Renal cortex interstitium (tissue), 11 donors: ENCODE measurements around the gene LRRC59. TPM values are rescaled to one million over a fixed set of nuclear protein-coding genes. Genes with fewer than 3 reads are reported as not detected.
"Not testable (repeated sequence)": the region's sequence is repeated elsewhere in the genome, so short reads cannot be mapped to it uniquely, and the experiment has no call there.

Experiments used
- DNase-seq, 11 donors: peaks; one replicate each; pipeline ENCODE4 v3.0.0-alpha.2; 2013; ENCODE audit warnings: low read depth in 9 of 11, low spot score in 4 of 11; ENCODE audit errors: extremely low read depth in 1 of 11
- polyA plus RNA-seq, 3 donors: library from polyadenylated mRNA; unstranded; fragments of 120-200 nt; gene quantifications; one replicate each; pipeline ENCODE4 v1.2.1, GENCODE V29; 2013; ENCODE audit not compliant: insufficient read length in 3 of 3

LRRC59 gene
- polyA plus RNA-seq, 3 donors, result 54.4 to 68.9 (median 64.5) TPM

DNA sequence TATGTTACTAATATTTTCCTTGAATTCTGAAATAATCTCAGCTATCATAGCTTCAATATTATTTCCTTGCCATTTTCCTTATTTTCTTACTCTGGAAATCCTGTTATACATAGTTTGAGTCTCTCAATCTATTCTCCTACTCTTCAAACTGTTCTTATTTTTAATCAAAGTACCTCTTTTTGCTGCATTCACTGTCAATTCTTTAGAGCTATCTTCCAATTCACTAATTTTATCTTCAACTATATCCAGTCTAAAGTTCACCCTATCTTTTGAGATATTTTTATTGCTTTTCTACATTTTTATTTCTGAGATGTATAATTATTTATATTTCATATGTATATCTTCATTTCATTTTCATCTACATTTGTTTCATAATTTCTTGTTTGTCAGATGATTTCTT is 58.7 kb downstream of the LRRC59 start:
- no peak for DNase-seq

GRCh38 chr17:50337956-50338355 is 59.4 kb downstream of the LRRC59 start:
- DNase-seq, result no peak

DNA sequence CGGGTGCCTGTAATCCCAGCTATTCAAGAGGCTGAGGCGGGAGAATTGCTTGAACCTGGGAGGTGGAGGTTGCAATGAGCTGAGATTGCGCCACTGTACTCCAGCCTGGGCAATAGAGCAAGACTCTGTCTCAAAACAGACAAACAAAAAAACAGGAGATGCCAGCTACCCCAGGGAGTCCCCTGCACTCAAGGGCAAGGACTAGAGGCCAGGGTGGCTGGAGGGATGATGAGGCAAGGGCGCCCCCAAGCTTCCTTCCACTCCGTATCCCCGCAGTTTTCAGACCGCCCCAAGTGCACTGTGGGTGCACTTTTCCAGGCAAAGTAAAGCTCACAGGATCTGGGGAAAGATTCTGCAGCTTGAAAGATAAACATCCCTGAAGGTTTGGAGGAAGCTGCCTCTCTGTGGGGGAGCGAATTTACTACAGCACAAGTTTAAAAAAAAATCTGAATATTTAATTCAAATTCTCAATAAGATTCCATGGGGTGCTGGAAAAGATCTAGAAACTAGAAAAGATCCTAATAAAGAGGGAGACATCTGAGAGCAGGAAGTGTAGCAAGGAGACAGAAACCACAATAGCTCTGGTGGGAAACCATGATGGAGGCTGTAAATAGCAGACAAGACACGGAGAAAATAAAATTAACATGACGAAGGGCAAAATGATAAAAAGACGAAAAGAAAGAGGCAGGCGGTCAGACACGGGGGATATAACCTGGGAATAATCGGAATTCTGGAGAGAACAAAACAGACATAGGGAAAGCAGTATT is 63.8 kb downstream of the LRRC59 start:
- not testable (repeated sequence) for DNase-seq

- DNase-seq, result no peak
These were observed 65.1 kb downstream of the LRRC59 start for GRCh38 chr17:50332196-50332595.

Other genes starting within 250 kb of the LRRC59 start
- gene PPP1R9B, start 246.8 kb downstream of the LRRC59 start, polyA plus RNA-seq, result 10 to 100 TPM; 39.5 to 59.3 (median 46.2) TPM
- 1 to 10 TPM in 1 of 3 donors, under 1 TPM in 2; 0.47 to 1.6 (median 0.98) TPM for gene SGCA, start 231.5 kb downstream of the LRRC59 start, polyA plus RNA-seq
- 100 to 1,000 TPM; 412 to 838 (median 505) TPM for gene COL1A1, start 195.9 kb downstream of the LRRC59 start, polyA plus RNA-seq
- gene TMEM92, start 123.1 kb downstream of the LRRC59 start, polyA plus RNA-seq, result 1 to 10 TPM; 1.7 to 3.3 (median 3.1) TPM
- 10 to 100 TPM; 15.6 to 29.2 (median 25.7) TPM for gene XYLT2, start 51.4 kb downstream of the LRRC59 start, polyA plus RNA-seq
- gene MRPL27, start 24.3 kb downstream of the LRRC59 start, polyA plus RNA-seq, result 10 to 100 TPM; 71.1 to 81.8 (median 74.9) TPM
- gene EME1, start 24.3 kb downstream of the LRRC59 start, polyA plus RNA-seq, result 10 to 100 TPM in 1 of 3 donors, 1 to 10 TPM in 2; 8.6 to 11.0 (median 9.5) TPM
- 100 to 1,000 TPM in 2 of 3 donors, 10 to 100 TPM in 1; 97.8 to 112 (median 110) TPM for gene ACSF2, start 28.7 kb upstream of the LRRC59 start, polyA plus RNA-seq
- gene CHAD, start 71.4 kb upstream of the LRRC59 start, polyA plus RNA-seq, result 1 to 10 TPM; 2.1 to 5.4 (median 2.2) TPM
- 10 to 100 TPM; 46.9 to 62.7 (median 48.7) TPM for gene RSAD1, start 81.3 kb upstream of the LRRC59 start, polyA plus RNA-seq
- gene MYCBPAP, start 110.9 kb upstream of the LRRC59 start, polyA plus RNA-seq, result 1 to 10 TPM; 1.4 to 3.3 (median 2.2) TPM
- 10 to 100 TPM in 2 of 3 donors, 1 to 10 TPM in 1; 5.9 to 15.0 (median 13.4) TPM for gene EPN3, start 135.2 kb upstream of the LRRC59 start, polyA plus RNA-seq
- 10 to 100 TPM; 49.4 to 69.7 (median 55.5) TPM for gene SPATA20, start 149.7 kb upstream of the LRRC59 start, polyA plus RNA-seq
- 1 to 10 TPM; 6.9 to 8.7 (median 8.3) TPM for gene CACNA1G, start 163.2 kb upstream of the LRRC59 start, polyA plus RNA-seq
- gene ABCC3, start 237.4 kb upstream of the LRRC59 start, polyA plus RNA-seq, result 10 to 100 TPM; 10.5 to 15.5 (median 12.9) TPM